HG02943 (cell line): Measurements from ENCODE around the gene PTRH1.
"Not testable (repeated sequence)": the region's sequence is repeated elsewhere in the genome, so short reads cannot be mapped to it uniquely, and the experiment has no call there.

Experiments used
- ATAC-seq: cut with Tn5 transposase; IDR thresholded peaks from one replicate; pipeline ENCODE4 v1.9.1; 2021; ENCODE audit warnings: mild to moderate bottlenecking, low read depth, moderate library complexity; ENCODE audit not compliant: unreplicated experiment

Gene PTRH1, protein sequence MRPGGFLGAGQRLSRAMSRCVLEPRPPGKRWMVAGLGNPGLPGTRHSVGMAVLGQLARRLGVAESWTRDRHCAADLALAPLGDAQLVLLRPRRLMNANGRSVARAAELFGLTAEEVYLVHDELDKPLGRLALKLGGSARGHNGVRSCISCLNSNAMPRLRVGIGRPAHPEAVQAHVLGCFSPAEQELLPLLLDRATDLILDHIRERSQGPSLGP

DNA sequence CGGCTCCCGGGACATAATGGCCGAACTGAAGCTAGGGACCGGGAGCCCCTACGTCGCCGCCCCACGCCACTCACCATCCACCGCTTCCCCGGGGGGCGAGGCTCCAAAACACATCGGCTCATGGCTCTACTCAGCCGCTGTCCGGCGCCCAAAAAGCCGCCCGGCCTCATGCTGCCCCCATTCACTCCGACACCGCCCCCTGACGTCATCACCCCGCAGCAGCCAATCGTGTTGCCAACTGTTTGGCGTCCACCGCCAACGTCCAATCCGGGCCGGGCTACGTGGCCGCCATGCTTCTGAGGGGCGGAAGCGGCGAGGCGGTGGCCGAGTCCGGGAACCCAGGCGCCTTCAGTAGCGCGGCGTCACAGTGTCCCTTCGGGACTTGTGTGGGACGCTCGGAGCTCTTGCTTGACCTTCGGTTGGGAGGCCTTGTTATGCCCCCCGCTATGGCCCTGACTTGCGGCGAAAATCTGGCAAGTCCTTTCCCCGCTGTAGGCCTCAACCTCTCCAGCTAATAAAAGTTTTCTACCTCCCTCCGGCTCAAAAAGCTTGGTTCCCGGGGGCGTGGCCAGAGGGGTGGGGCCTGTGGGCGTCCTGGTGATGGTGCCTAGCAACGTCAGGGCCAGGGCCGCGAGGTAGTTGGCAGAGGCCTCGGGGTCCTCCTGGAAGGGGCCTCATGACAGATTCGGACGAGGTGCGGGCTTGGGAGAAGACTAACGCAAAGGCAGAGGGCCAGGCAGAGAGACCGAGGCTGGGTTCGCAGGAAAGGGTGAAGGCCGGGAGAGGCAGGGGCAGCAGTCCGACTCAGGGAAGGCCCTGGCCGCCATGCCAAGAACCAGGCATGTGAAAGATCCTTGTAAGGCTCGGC is at the start of gene PTRH1, which contains the start of gene TTC16:
PTRH1 (minus strand) TSS at position 194 of the 868 bp plus-strand sequence; CDS start at position 170, 24 bp downstream.
TTC16 (plus strand) TSS at position 610 of the 868 bp plus-strand sequence; CDS start at position 677, 67 bp downstream.
- peak; percentile 84 for ATAC-seq

DNA sequence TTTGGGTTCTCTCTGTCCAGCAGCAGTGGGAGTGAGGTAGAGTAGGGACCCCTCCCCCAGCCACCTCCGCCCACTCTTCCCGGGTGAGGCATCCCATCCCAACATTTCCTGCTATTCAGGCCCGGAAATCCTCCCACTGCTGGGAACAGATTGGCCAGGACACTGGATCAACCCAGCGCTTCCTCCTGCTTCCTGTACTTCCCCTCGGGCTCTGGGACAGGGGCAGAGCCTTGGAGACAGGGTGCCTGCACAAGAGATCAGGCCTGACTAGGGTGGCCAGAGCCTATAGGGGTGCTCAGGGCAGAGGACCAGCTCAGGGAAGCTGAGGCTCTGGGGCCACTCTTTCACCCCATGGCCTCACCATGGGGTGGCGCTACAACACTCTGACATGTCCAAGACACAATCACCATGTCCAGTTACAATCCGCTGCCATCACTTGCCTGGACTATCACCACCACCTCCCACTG is 48.5 kb upstream of the PTRH1 start:
- no peak for ATAC-seq

DNA sequence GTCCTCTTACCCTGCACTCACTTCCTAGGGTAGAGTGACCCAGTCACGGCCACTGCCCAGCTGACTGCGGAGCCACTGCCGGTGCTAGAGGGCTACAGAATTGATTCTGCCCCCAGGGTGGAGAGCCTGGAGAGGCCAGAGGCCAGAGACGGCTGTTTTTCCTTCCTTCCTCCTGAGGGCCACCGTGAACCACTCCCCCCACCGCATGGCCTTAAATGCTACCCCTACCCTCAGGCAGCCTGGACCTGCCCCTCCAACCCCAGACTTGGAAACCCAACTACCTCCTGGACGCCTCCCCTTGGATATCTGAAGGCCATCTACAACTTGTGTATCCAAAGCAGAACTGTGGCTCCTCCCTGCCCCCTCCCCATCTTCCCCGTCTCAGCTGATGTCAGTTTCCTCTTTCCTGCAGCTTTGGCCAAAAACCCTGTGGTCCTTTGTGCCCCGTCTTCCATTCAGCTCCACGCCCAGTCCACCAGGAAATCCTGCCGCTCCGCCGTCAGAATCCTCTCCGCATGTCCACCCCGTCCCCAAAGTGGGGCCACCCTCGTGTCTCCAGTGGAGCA is 46.7 kb upstream of the PTRH1 start:
- ATAC-seq: no peak

DNA sequence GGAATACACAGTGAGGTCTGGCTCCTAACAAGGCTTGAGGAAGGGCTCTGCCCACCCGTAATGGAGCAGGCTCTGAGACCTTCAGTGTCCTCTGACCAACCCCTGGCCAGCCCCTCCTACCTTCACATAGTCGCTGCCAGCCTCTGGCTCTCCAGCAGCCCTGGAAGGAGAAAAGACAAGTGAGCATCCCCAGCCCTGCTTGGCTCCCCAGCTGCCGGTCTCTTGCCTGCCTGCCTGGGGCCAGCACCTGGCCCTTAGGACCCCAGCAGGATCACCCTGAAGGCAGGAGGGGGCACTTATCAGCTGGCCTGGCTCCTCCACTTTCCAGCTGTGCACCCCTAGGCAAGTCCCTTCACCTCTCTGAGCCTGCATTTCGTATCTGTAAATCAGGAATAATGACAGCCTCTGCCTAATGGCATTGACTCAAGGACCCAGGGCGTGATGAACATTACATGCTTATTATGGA is 46.1 kb upstream of the PTRH1 start:
- ATAC-seq: no peak

DNA sequence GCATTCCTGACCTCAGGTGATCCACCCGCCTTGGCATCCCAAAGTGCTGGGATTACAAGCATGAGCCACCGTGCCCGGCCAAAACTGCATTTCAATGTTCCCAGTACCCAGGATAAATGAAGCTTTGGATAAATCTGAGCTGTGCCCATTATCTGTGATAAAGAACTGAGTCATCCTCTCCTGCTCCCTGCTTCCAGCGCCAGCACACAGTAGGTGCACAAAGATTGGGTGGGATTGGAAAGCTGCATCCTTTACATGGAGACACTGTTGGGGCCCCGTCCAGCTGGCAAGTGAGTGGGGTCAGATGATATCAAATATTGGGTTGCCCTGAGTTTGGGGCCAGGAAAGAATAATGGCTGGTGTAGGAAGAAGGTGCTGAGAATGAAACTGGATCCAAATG is 45.6 kb upstream of the PTRH1 start:
- no peak for ATAC-seq

DNA sequence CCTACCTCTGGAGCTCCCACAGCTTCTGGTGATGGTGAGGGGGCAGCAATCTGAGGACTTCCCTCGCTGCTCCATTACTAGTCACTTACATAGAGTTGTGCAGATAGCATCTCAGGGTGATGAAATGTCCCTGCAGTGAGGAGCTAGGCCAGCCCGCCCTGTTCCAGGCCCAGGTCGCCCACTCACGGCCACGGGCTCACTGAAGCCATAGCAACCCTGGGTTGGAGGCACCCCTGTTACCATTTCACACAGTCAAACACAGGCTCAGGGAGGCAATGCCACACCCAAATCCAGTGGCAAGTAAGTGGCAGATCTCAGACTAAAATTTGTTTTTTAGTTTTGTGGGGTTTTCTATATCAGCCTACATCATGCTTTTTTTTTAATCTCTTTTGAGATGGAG is 43.4 kb upstream of the PTRH1 start:
- no peak for ATAC-seq

DNA sequence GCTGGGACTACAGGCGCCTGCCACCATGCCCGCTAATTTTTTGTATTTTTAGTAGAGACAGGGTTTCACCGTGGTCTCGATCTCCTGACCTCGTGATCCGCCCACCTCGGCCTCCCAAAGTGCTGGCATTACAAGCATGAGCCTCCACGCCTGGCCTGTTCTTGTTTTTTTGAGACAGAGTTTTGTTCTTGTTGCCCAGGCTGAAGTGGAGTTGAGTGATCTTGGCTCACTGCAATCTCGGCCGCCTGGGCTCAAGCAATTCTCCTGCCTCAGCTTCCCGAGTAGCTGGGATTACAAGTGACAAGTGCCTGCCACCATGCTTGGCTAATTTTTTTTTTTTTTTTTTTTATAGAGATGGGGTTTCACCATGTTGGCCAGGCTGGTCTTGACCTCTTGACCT is 41.3 kb upstream of the PTRH1 start:
- ATAC-seq: not testable (repeated sequence)

DNA sequence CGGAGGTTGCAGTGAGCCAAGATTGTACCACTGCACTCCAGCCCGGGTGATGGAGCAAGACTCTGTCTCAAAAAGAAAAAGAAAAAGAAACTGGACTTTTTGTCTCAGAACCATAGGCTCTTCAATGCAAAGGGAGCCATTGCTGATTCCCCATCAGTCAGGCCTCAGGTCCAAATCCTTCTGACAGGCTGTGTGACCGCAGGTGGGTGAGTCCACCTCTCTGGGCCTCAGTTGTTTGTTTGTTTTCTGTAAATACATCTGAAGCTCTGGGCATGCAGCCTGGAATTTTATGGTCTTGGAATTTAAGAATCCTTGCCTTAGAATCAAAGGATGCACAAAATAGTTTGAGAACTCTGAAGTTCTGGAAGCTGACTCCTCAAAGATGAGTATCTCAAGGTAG is 40.8 kb upstream of the PTRH1 start:
- no peak for ATAC-seq

DNA sequence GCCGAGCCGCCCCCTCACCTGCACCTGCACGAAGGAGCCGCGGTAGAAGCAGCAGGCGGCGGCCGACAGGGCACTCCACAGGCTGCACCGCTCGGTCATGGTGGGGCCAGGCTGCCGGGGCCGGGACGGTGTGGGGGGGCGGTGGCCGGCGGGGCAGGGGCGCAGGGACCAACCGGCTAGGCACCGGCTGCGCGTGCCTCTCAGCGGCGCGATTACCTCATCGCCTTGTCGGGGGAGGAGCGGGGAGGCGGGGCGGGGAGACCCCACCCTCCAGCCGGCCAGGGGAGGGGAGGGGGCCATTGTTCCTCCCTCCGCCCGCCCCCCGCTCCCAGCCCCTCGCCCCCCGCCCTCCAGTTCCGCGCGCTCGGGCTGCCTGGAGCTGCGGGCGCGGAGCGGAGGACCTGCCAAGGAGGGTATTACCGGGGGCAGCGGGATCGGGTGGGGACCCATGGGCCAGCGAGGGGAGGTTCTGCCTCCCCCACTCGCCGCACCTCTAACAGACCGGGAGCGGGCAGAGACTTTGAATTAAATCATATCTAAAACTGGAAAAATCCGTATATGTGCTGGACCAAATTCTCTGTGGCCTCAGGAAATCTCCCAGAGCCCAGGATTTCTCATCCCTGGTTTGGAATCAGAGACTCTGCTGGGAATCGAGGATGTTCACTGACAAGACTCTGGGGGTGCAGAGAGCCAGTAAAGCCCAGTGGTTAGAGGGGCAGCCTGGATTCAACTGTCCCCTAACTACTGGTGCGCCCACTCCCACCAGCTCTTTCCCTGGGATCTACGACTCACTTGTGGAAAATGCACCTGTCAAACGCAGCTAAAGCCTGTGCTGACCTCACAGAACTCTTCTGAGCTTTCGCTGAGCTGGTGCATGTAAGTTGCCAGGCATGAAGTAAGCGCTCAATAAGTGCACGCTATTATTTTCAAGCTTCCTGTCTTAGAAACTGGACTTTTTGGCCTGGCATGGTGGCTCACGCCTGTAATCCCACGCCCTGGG is 39.9 kb upstream of the PTRH1 start:
- ATAC-seq: no peak

DNA sequence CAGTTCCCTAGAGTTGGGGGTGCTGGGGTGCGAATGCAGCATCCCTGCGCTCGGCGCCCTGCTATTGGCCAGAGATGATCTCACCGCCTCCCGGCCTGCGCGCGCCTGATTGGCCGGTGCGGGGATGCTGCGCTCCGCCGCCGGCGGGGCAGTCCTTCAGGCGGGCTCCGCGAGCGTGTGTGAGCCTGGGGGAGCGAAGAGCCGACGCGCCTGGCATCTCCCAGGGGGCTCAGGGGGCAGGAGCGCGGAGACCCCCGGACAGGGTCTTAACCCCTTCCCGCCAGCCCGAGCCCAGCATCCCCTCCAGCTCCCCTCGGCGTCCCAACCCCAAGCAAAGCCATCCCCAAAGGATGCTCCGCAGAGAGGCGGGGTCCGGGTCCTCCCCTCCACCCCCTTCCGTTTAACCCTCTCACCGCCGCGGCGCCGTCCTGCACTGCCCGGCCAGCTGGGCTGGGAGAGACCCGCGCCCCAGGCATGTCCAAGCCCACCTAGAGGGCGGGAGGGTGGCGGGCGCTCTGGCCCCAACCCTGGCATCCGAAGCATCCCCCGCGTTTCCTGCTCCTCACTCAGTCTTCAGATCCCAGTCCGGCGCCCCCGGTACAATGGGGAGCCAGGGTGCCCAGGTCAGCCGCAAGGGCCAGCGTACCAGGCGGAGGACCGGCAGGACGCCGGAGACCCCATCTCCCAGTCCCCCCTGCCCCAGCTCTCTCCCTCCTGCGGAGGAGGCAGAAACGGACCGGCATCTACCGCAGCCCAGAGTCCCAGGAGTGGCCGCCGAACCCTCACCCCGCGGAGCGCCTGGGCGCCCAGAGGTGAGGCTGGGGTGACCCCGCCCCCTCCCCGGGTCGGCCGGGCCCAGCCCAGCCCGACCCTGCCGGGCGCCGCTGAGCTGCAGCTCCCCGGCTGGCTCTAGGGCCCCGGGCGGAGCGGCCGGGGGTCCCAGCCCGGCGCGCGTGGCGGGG is 38.9 kb upstream of the PTRH1 start:
- ATAC-seq: no peak

DNA sequence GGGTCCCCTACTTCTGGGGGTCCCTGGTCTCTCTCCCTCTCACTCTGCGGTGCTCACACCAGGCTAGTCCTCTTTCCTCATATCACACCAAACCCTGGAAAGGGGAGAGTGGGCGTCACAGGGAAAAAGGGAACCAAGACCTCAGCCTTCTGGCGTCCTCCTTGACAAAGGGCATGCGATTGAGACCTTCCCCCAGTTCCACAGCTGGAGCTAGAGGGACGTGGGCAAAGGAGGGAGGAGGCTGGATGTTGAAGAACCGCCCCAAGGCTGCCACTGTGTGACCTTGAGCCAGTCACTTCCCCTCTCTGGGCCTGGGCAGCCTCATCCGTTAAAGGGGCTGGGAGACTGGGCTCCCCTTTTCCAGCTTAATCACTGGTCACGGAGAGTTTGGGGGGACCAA is 38.2 kb upstream of the PTRH1 start:
- no peak for ATAC-seq

DNA sequence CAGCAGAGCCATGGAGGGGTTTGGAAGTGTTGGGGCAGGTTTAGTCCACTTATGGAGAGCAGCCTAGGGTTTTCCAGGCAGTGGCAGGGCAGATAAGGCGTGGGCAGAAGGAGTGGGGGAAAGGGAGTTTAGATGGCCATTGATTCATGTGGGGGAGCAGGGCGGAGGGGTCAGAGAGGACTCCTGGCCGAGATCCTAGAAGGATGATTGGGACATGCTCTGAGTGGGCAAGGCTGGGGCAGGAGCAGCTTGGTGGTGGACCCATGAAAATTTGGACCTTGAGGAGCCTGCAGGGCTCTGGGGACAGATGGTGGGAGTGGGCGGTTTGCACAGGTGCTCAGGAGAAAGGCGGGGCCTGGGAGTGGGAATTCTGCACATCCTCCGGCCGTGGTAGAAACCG is 37.7 kb upstream of the PTRH1 start:
- no peak for ATAC-seq

DNA sequence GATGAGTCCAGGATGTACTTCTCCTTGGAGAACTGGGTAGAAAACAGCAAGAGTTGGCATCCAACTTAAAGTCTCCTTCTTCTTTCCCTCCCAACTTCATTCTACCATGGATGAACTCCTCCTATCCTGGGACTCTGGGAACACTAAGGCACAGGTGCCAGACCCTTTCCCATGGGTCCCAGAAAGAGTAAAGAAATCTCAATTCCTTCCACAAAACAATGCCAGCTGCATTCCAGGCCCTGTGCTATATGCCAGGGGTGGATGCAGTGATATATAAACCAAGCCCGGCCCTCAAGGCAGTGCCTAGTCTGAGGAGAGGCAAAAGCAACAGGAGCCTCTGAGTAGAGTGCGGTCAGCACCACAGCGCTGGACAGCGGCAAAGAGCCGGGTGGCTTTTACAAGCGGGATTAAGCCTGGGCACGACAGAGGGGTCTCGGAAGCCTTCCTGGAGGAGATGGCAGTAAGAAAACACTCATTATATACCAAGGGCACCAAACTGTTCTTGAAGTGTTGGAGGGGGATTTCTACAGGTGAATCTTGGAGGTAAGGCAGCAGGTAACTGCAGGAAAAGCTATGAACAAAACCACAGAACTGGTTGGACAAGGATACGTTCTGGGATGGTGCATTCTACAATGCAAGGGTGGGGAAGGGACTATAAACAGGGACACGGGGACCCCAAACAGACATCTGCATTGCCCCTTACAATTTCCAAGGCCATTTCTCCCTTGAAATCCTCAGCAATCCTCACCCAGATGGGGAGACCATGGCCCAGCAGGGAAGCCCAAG is 36.0 kb upstream of the PTRH1 start:
- no peak for ATAC-seq

DNA sequence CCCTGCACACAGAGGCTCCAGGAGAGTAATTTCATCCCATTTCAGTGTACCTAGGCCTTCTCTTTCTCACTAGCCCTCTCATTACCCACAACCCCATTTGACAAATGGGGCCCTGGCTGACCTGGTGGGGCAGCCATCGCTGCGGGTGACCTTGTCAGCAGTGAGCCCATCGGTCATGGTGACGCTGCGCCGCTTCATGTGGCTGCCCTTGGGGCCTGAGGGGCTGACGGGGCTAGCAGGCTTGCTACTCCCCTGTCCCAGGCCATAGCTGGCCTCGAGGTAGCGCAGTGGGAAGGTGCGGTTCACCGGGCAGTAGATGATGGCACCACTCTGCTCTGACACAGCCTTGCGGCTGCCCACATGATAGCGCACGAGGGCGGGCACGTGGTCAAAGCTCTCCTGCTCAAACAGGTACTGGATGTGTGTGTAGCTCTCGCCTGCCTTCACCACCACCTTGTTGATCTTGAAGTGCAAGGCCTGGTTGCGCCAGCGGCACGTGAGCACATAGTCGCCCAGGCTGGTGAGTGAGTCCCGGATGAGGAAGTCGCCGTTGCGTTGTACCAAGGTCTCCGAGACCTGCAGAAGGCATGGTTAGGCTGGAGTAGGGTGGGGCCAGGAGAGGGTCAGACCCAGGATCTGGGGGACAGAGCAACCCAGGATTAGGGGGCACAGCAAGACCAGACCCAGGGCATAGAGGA is 33.8 kb upstream of the PTRH1 start:
- no peak for ATAC-seq

DNA sequence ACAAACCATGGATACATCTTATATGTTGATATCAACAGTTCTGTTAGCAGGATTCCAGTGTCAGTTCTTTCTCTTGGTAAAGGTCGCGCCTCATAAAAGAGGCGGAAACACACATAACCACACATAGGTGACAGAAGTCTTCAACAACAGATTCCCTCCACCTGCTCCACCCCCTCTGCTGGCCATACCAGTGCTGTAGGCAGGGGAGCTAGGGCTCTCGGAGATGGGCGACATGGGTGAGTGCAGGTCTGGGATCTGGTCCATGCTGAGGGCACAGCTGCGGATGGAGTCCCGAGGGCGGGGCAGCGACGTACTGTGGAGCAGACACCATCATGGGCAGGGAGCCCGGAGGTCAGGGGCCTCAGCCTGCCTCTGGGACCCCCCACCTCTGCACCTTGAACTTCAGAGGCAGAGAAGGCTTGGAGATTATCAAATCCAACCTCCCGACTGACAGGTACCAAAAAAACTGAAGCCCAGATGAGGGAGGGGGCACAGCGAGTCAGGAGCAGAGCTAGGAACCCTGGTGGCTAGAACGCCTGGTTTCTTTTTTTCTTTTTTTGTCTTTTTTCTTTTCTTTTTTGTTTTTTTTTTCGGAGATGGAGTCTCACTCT is 31.6 kb upstream of the PTRH1 start:
- ATAC-seq: no peak

DNA sequence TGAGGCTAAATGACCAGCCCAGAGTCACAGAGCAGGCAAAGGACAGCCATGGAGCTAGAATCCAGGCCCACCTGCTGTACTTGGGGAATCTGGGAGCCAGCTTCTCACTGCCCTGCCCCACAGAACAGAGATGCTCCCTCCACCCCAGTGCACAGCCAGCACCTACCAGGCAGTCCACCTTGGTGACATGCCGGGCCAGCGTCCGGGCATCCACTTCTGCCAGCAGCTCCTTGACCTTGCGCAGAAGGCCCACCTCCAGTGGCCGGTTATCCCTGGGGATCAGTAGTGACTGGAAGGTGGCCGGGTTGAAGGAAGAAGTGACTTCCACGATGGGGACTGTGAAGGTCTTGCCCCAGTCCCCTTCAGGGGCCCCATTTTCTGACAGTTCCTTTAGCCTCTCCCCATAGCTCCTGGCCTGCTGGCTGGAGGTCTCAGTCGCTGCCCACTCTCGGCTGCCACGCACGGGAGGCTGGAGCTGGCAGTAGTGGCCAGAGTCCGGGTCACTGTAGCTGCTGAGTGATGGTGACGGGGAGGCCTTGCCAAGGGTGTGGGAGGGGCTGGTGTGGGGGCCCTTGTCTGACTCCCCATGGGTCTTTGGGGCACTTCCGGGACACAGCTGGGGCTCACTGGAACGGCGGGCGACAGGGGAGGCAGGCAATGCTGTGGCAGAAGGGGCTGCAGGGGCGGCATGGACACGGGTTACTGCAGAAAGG is 29.1 kb upstream of the PTRH1 start:
- no peak for ATAC-seq
